K562 (cell line): ENCODE measurements around the gene TUBB2A. TPM values are rescaled to one million over a fixed set of nuclear protein-coding genes. Genes with fewer than 3 reads are reported as not detected.

Experiments used
- ARID4B ChIP-seq: sonication (generic); formaldehyde crosslinking; IDR thresholded peaks from 2 replicates; pipeline ENCODE4 v1.8.0; 2022; ENCODE audit warnings: mild to moderate bottlenecking, missing genetic modification reagents
- ERF ChIP-seq: fragments of 450-650 bp; formaldehyde crosslinking; IDR thresholded peaks from 2 replicates; pipeline ENCODE4 v1.4.0; 2020; ENCODE audit warnings: mild to moderate bottlenecking, mixed read lengths
- HIVEP1 ChIP-seq: fragments of 250-450 bp; sonication (Bioruptor Pico); IDR thresholded peaks from 2 replicates; pipeline ENCODE4 v1.4.0; 2020; ENCODE audit warnings: mild to moderate bottlenecking
- LEF1 ChIP-seq: fragments of 450-650 bp; IDR thresholded peaks from 2 replicates; pipeline ENCODE4 v1.6.1; 2016; ENCODE audit warnings: mild to moderate bottlenecking
- MECOM ChIP-seq: fragments of 250-450 bp; sonication (Bioruptor Pico); IDR thresholded peaks from 2 replicates; pipeline ENCODE4 v1.8.0; 2022; ENCODE audit warnings: inconsistent platforms
- PTRF ChIP-seq: fragments of 450-650 bp; IDR thresholded peaks from 2 replicates; pipeline ENCODE4 v1.6.1; 2016; ENCODE audit warnings: mild to moderate bottlenecking, missing genetic modification characterization, missing compliant biosample characterization
- RREB1 ChIP-seq: fragments of 250-450 bp; sonication (Bioruptor Pico); IDR thresholded peaks from 2 replicates; pipeline ENCODE4 v1.4.0; 2020
- ZEB2 ChIP-seq: fragments of 450-650 bp; IDR thresholded peaks from 2 replicates; pipeline ENCODE4 v1.6.1; 2016
- ZNF449 ChIP-seq: fragments of 250-450 bp; sonication (Bioruptor Pico); IDR thresholded peaks from 2 replicates; pipeline ENCODE4 v1.8.0; 2022; ENCODE audit warnings: moderate library complexity, mild to moderate bottlenecking, inconsistent platforms
- ZNF584 ChIP-seq: fragments of 200-800 bp; sonication (Bioruptor generic); IDR thresholded peaks from 2 replicates; pipeline ENCODE4 v1.6.1; 2016; ENCODE audit warnings: low read depth, mild to moderate bottlenecking, missing genetic modification characterization, missing compliant biosample characterization
- ZNF75A ChIP-seq: fragments of 450-650 bp; formaldehyde crosslinking; IDR thresholded peaks from 2 replicates; pipeline ENCODE4 v1.4.0; 2020; ENCODE audit warnings: mild to moderate bottlenecking
- polyA plus RNA-seq, 8 experiments: library from polyadenylated mRNA; depleted of rRNA in 4 of 8; stranded (reverse) in 5 of 8; unstranded in 3 of 8; fragments of >200 nt; fragmentation: Nextera tagmentation in 2 of 8; fragmentation: Illumina TruSeq in 1 of 8; extraction: Ambion mirVana in 2 of 8; extraction: Trizol in 1 of 8; gene quantifications; 2 replicates each; pipeline versions ENCODE4 v1.2.1 to v1.2.3, GENCODE V29; 2011 to 2014; ENCODE audit warnings: inconsistent platforms in 1 of 8, missing spikeins in 1 of 8
- total RNA-seq, 7 experiments: library from RNA; depleted of rRNA in 6 of 7; stranded (reverse); fragments of >200 nt in 6 of 7; fragmentation: Illumina TruSeq in 2 of 7; extraction: Trizol in 2 of 7; gene quantifications; 2 replicates each; pipeline versions ENCODE4 v1.2.1 to v1.2.3, GENCODE V29; 2011 to 2021; ENCODE audit warnings: low replicate concordance in 1 of 7
- TF ChIP-seq, protein P1 (sequence below): fragments of 250-450 bp; sonication (Bioruptor Pico); IDR thresholded peaks from 2 replicates; pipeline ENCODE4 v1.8.0; 2022; ENCODE audit warnings: moderate library complexity, mild to moderate bottlenecking, inconsistent platforms

TUBB2A gene
- total and polyA plus RNA-seq, 9 of the 15 experiments (the other 6 are each of a cell fraction or from before 2014, with no cell fraction given), result 3.6 to 92.1 (median 45.6) TPM

DNA sequence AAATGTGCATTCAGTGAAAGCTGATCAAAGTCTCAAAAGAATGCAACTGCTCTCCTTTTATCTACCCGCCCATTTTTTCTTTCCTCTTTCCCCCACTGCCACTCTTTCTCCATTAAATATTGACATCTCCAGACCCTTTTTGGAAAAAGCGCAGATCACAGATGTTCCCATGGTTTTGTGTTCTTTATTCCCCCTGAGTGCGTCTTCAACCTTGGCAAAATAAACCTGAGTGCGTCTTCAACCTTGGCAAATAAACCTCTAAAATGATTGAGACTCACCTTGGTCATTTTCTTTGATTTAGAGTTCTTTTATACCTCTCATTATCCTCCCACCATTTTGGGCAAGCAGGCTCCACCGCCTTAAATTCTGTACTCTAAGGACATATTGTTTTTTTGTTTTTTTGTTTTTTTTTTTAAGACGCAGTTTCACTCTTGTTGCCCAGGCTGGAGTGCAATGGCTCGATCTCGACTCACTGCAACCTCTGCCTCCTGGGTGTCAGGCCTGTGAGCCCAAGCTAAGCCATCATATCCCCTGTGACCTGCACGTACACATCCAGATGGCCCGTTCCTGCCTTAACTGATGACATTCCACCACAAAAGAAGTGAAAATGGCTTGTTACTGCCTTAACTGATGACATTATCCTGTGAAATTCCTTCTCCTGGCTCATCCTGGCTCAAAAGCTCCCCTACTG is 9.3 kb upstream of the TUBB2A start (continued):
- TF ChIP-seq ZNF449 (CRISPR knock-in tag) (0 out of 2 replicates have a peak, but pooled peaks have one; percentile 40), ARID4B (CRISPR knock-in tag) (0 out of 2 replicates have a peak, but pooled peaks have one; percentile 47), PTRF (tag) (peak; percentile 49), HIVEP1 (CRISPR knock-in tag) (peak; percentile 82), ZNF584 (CRISPR knock-in tag) (0 out of 2 replicates have a peak, but pooled peaks have one; percentile 8), ERF (CRISPR knock-in tag) (0 out of 2 replicates have a peak, but pooled peaks have one; percentile 41), ZEB2 (0 out of 2 replicates have a peak, but pooled peaks have one; percentile 0), MECOM (CRISPR knock-in tag) (peak; percentile 61; the same call in 1 of the 2 replicates), RREB1 (CRISPR knock-in tag) (peak; percentile 89; the same call in 1 of the 2 replicates), LEF1 (peak; percentile 76; the same call in 1 of the 2 replicates), ZNF75A (CRISPR knock-in tag) (0 out of 2 replicates have a peak, but pooled peaks have one; percentile 35)
- TF ChIP-seq, protein P1, sequence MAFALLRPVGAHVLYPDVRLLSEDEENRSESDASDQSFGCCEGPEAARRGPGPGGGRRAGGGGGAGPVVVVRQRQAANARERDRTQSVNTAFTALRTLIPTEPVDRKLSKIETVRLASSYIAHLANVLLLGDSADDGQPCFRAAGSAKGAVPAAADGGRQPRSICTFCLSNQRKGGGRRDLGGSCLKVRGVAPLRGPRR (CRISPR knock-in tag), result peak; percentile 70; the same call in 1 of the 2 replicates
